PC-9 (cell line): ENCODE data around the gene RPL22.

Source experiments
- CTCF ChIP-seq: fragments of 200-600 bp; sonication (generic); conservative IDR thresholded peaks from 2 replicates; pipeline ENCODE4 v1.6.1; 2017; ENCODE audit warnings: mixed run types, antibody characterized with exemption, mild to moderate bottlenecking, moderate library complexity
- EZH2 ChIP-seq: fragments of 200-600 bp; sonication (generic); IDR thresholded peaks from 2 replicates; pipeline ENCODE4 v1.8.0; 2017; ENCODE audit warnings: antibody characterized with exemption, low read depth

DNA sequence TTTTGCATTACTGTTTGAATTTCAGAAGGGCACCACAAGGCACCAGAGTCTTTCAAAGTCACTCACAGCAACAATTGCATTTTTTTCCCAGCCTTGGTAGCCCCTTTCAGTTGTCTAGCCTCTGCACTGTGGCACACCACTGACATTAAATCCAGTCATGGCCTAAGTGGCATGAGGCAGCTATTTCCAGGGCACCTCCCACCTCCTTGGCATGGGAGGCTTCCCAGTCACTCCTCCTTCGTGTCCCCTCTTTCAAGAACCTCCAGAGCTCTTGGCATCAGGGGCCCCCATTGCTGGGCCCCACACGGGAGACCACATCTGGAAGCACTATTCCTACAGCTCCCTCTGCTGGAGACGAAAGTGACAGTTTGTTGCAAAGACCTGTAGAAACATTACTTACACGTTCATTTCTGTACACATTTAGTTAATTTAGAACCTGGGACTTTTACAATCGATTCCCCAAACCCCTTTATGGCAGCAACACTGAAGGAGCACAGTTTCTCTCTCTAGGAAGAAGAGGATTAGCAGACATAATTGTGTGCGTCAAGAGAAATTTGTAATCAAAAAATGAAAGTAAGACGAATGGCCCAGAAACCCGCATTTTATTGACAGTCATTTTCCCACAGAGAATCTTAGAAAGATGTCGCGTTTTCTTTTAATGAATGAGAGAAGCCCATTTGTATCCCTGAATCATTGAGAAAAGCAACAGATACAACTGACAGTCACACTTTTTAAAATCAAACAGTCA is 13.6 kb downstream of the RPL22 start:
- TF ChIP-seq CTCF (peak; percentile 65), EZH2 (no peak)
